ENCODE data around the gene FOXB1.

The FOXB1 gene

GRCh38 chr15:60047701-60048100, 43.6 kb downstream of the FOXB1 start:
- TF ChIP-seq EZH2 (IDR thresholded peaks at IDR 0.05) (no peak), FOXP2 (optimal IDR thresholded peaks at IDR 0.05; ENCODE audit: control extremely low read depth, extremely low read length, insufficient read depth) (no peak), POLR2AphosphoS5 (IDR thresholded peaks at IDR 0.05; ENCODE audit: borderline replicate concordance, low read depth, low read length) (no peak)
- H3K36me3 ChIP-seq (ENCODE audit: insufficient read depth, low read length): no peaks in the 10 kb centered on the region

DNA sequence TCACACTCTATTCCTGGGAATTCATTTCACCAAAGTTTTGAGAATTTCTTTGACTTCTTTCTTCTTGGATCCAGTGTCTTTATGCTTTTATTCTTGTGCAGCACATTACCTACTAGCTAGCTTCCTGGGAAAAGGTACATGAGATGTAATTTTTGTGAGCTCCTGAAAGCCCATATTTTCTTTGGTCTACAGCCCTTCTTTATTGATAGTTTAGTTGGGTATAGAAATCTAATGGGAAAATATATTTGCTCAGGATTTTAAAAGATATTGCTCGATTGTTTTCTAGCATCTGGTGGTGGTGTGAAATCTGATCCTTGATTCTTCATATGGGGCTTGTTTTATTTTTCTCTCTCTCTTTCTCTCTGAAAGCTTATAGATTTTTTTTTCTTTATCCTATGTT, 45.8 kb downstream of the FOXB1 start:
- no peak overlapping the region for H3K4me3 ChIP-seq
- no peaks in the 10 kb centered on the region for H3K36me3 ChIP-seq (ENCODE audit: insufficient read depth, low read length)
- no peak overlapping the region for H3K9ac ChIP-seq (ENCODE audit: insufficient read length)
- no peaks in the 10 kb centered on the region for H3K9me3 ChIP-seq (ENCODE audit: low read depth, low read length)
- no peak for TF ChIP-seq FOXP2 (optimal IDR thresholded peaks at IDR 0.05; ENCODE audit: control extremely low read depth, extremely low read length, insufficient read depth)
- no peak for TF ChIP-seq EZH2 (IDR thresholded peaks at IDR 0.05)
- TF ChIP-seq POLR2AphosphoS5 (IDR thresholded peaks at IDR 0.05; ENCODE audit: borderline replicate concordance, low read depth, low read length): no peak
- no peak overlapping the region for H3K27ac ChIP-seq
- DNase-seq (ENCODE audit: low read depth, low spot score): no peak

More at GRCh38 chr15:60047701-60048100, 43.6 kb downstream of the FOXB1 start:
- Histone ChIP-seq H3K9me3 (ENCODE audit: low read depth, low read length) (no peaks in the 10 kb centered on the region), H3K4me3 (no peak overlapping the region), H3K9ac (ENCODE audit: insufficient read length) (no peak overlapping the region), H3K27ac (no peak overlapping the region)
- DNase-seq (ENCODE audit: low read depth, low spot score): no peak

- DNase-seq (ENCODE audit: low read depth, low spot score): no peak
- TF ChIP-seq EZH2 (IDR thresholded peaks at IDR 0.05): no peak
- TF ChIP-seq POLR2AphosphoS5 (IDR thresholded peaks at IDR 0.05; ENCODE audit: borderline replicate concordance, low read depth, low read length): no peak
- TF ChIP-seq FOXP2 (optimal IDR thresholded peaks at IDR 0.05; ENCODE audit: control extremely low read depth, extremely low read length, insufficient read depth): no peak
- Histone ChIP-seq H3K4me3 (no peak overlapping the region), H3K27ac (no peak overlapping the region), H3K36me3 (ENCODE audit: insufficient read depth, low read length) (no peaks in the 10 kb centered on the region), H3K9ac (ENCODE audit: insufficient read length) (no peak overlapping the region), H3K9me3 (ENCODE audit: low read depth, low read length) (no peaks in the 10 kb centered on the region)
Measured at GRCh38 chr15:60052796-60053195, 48.7 kb downstream of the FOXB1 start.

- DNase-seq (ENCODE audit: low read depth, low spot score): no peak
- H3K36me3 ChIP-seq (ENCODE audit: insufficient read depth, low read length): no peaks in the 10 kb centered on the region
Measured at GRCh38 chr15:60054472-60054871, 50.4 kb downstream of the FOXB1 start.

More at GRCh38 chr15:60054472-60054871, 50.4 kb downstream of the FOXB1 start:
- no peak overlapping the region for H3K27ac ChIP-seq
- no peaks in the 10 kb centered on the region for H3K9me3 ChIP-seq (ENCODE audit: low read depth, low read length)
- H3K9ac ChIP-seq (ENCODE audit: insufficient read length): no peak overlapping the region
- H3K4me3 ChIP-seq: no peak overlapping the region
- no peak for TF ChIP-seq POLR2AphosphoS5 (IDR thresholded peaks at IDR 0.05; ENCODE audit: borderline replicate concordance, low read depth, low read length)

Data from SK-N-MC (cell line).